Spinal cord (tissue), 10 donors: ENCODE measurements around the gene LNX1. TPM values are rescaled to one million over a fixed set of nuclear protein-coding genes. Genes with fewer than 3 reads are reported as not detected.
A peak's percentile ranks its signal among the peaks of the same experiment; 100 is the strongest.

Source experiments
- DNase-seq, 6 donors: peaks; one replicate each; pipeline versions ENCODE4 v3.0.0 to v3.0.0-alpha.2; 2013 to 2015; ENCODE audit warnings: low spot score in 6 of 6, low read depth in 4 of 6
- H3K27ac ChIP-seq: one replicate; pipeline ENCODE4 v1.5.1; 2013; ENCODE audit warnings: low read depth, low read length, control low read depth
- H3K27me3 ChIP-seq: one replicate; pipeline ENCODE4 v1.6.1; 2013; ENCODE audit warnings: low read length; ENCODE audit not compliant: control insufficient read depth, insufficient read depth
- H3K36me3 ChIP-seq: one replicate; pipeline ENCODE4 v1.6.1; 2013; ENCODE audit warnings: low read length; ENCODE audit not compliant: control insufficient read depth, insufficient read depth
- H3K4me1 ChIP-seq: one replicate; pipeline ENCODE4 v1.6.1; 2013; ENCODE audit warnings: low read length; ENCODE audit not compliant: control insufficient read depth, insufficient read depth
- H3K4me3 ChIP-seq: one replicate; pipeline ENCODE4 v1.5.1; 2013; ENCODE audit warnings: low read depth, low read length, control low read depth
- H3K9me3 ChIP-seq: one replicate; pipeline ENCODE4 v1.6.1; 2013; ENCODE audit warnings: low read length; ENCODE audit not compliant: control insufficient read depth, insufficient read depth
- WGBS: methylation state at CpG from one replicate; pipeline ENCODE4 v1.1.5; 2013; ENCODE audit warnings: missing lambda C conversion rate; ENCODE audit not compliant: insufficient coverage; 5-methylcytosine and 5-hydroxymethylcytosine counted together
- polyA plus RNA-seq, 2 donors: library from polyadenylated mRNA; unstranded; fragments of 120-200 nt; gene quantifications; one replicate each; pipeline ENCODE4 v1.2.1, GENCODE V29; 2013; ENCODE audit not compliant: insufficient read length in 2 of 2
- total RNA-seq, 2 donors: library from RNA; depleted of rRNA in 1 of 2; stranded (reverse); fragments of 120-200 nt in 1 of 2; fragments of >200 nt in 1 of 2; gene quantifications; one replicate each; pipeline versions ENCODE4 v1.2.3 to v1.2.4, GENCODE V29; 2013 to 2014
- donor health status: healthy.

The LNX1 gene
- total and polyA plus RNA-seq, 4 donors = 7.6 to 13.3 (median 11.0) TPM

DNA sequence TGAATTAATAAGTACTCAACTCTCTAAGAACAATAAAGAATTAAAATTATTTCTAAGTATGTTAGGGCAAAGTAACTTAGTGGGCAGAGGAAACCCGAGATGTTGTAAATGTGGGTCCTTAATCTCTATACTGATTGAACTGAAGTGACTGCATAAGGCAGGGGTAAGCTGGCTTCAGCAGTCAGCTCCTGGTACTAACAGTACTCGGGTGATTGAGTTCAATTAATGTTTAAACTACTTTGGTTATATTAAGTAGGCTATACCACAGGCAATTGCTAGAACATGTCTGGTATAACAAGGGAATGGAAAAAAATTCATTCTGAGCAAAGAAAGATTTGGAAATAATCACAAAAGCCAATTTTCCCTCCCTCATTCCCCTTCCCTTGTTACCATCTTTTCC, 90.7 kb downstream of the LNX1 start:
- 91% methylated on average over 1 of the region's 2 CpGs for WGBS
- Histone ChIP-seq H3K36me3 (no peaks in the 10 kb centered on the region), H3K9me3 (no peaks in the 10 kb centered on the region), H3K4me3 (no peak overlapping the region), H3K27ac (no peak overlapping the region), H3K27me3 (no peaks in the 10 kb centered on the region), H3K4me1 (peaks cover 5% of the 10 kb centered on the region)
- no peak for DNase-seq

DNA sequence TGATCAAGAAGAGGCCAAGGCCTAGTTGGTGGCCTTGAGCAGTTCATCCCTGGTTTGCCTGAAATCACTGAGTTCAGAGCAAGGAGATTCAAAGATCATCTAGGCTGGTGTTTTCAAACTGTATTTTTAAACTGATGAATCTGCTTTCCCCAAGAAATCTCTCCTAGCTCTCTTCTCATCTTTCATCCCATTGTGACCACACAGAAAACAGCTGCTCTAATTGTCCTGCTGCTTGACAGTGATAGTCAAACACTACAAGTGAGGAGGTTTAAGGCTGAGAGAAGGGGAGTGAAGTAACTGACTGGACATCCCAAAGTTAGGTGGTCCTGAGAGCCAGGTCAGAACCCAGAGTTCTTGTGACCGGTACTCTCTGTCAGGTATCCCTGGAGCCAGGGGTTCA, 91.5 kb downstream of the LNX1 start:
- DNase-seq = no peak
- Histone ChIP-seq H3K27me3 (no peaks in the 10 kb centered on the region), H3K36me3 (no peaks in the 10 kb centered on the region), H3K9me3 (no peaks in the 10 kb centered on the region), H3K27ac (no peak overlapping the region), H3K4me3 (no peak overlapping the region), H3K4me1 (peaks cover 5% of the 10 kb centered on the region)
- WGBS = 94% methylated on average over 1 of the region's 1 CpG

DNA sequence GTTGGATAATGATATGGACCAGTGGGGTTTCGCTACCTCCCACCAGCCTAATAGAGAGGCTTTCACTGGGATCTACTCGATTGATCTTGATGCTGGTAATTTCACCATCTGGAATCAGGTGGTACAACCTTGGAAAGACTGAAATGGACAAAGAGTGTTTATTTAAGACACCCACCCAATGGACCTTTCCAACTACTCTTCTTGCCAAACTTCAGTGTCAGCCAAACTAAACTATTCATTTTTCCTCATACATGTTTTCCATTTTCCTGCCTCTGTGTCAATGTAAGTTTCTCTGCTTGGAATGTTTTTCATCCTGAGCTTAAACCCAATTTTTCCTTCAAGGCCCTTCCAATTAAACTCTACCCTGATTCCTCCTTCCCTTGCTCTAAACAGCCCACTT, 92.6 kb downstream of the LNX1 start:
- WGBS = no CpG with 5 or more reads among the region's 2 CpGs
- Histone ChIP-seq H3K27ac (no peak overlapping the region), H3K36me3 (no peaks in the 10 kb centered on the region), H3K27me3 (no peaks in the 10 kb centered on the region), H3K4me1 (peaks cover 5% of the 10 kb centered on the region), H3K9me3 (no peaks in the 10 kb centered on the region), H3K4me3 (no peak overlapping the region)
- no peak for DNase-seq

DNA sequence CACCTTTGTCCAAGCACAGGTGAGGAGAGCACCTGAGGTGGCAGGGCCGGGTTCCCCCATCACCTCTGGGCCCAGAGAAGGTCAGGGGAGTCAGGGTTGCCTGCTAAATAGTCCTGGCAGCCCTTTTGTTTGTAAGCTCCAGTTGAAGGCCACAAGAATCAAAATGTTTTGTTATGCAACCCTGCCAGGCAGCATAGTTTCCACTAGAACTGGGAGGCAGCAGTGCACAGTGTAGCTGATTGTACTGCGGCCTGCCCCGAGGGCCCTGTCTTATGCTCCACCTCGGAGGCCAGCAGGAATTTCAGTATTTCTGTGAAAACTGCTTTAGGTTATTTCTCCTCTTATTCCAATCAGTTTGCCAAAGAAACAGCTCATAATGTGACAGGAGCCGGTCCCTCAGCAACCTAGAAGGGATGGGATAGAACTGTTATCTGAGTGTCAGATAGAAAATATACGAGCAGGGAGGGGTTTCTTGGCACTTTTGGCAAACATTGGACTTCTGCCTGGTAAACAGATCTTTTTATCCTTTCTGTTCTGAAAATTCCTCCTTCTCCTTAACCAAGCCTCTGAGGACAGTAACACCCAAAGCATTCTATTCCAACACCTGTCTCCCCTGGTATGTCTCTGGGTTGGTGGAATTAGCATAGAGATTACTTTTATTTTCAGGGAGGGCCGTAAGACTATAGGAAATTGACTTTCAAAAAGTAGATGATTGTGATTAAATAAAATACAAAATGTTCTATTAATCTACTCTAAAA, 93.6 kb downstream of the LNX1 start:
- H3K27me3 ChIP-seq = no peaks in the 10 kb centered on the region
- peak overlapping the region; percentile 51 for H3K27ac ChIP-seq
- DNase-seq = peak in 1 of 6 donors; percentile 43
- WGBS = 36% methylated on average over 3 of the region's 7 CpGs
- H3K4me3 ChIP-seq = no peak overlapping the region
- H3K4me1 ChIP-seq = peaks cover 5% of the 10 kb centered on the region
- no peaks in the 10 kb centered on the region for H3K9me3 ChIP-seq
- no peaks in the 10 kb centered on the region for H3K36me3 ChIP-seq

DNA sequence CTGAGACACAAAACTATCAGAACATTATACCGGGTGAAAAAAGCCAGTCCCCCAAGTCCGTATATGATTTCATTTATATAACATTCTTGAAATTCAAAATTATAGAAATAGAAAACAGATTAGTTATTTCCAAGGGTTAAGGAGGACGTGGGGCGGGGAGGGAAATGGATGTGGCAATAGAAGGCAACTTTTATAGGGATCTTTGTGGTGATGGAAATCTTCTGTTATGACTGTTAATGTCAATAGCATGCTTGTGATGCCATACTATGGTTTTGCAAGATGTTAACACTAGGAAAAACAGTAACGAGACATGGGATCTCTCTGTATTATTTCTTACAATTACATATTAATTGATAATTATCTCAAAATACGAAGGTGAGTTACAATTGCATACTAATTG, 96.4 kb downstream of the LNX1 start:
- H3K9me3 ChIP-seq = no peaks in the 10 kb centered on the region
- WGBS = 94% methylated on average over 2 of the region's 6 CpGs
- H3K4me3 ChIP-seq = no peak overlapping the region

DNA sequence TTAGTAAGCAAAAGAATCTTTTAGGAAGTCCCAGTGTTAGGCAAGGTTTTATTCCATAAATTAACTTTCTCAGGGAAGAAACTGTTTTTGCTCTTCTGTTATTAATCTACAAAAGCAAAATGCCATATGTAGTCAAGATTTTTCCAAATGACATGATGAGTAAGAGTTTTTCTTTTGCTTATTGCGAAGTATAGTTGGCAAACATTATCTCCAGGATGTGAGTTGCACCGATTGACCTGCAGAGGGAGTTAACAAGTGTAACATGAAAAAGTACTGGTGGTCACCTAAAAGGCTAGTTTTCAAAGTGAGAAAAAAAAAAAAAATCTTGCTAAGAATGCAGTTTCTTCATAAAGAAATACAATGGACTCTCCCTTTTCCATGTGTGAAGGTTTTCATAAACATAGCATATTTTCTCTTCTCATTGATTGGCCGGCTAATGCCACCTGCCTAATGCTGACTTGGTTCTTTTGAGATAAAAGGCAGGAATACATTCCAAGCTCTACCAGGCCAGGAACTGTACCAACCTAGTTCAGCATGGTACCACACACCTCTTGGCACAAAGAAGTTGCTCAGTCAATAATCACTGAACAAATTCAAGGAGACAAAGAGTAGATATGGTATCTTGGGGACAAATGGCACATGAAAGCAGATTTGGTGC, 100.2 kb downstream of the LNX1 start:
- no peak overlapping the region for H3K27ac ChIP-seq
- H3K9me3 ChIP-seq = no peaks in the 10 kb centered on the region
- no peak overlapping the region for H3K4me3 ChIP-seq
- WGBS = 56% methylated on average over 1 of the region's 3 CpGs
- H3K36me3 ChIP-seq = peaks cover 3% of the 10 kb centered on the region
- no peaks in the 10 kb centered on the region for H3K4me1 ChIP-seq
- DNase-seq = peak in 3 of 6 donors; percentile 22 to 61 (median 48)
- H3K27me3 ChIP-seq = no peaks in the 10 kb centered on the region

More for the DNA sequence above, 96.4 kb downstream of the LNX1 start:
- no peaks in the 10 kb centered on the region for H3K27me3 ChIP-seq
- no peak for DNase-seq
- H3K4me1 ChIP-seq = peaks cover 5% of the 10 kb centered on the region
- no peak overlapping the region for H3K27ac ChIP-seq
- peaks cover 3% of the 10 kb centered on the region for H3K36me3 ChIP-seq

DNA sequence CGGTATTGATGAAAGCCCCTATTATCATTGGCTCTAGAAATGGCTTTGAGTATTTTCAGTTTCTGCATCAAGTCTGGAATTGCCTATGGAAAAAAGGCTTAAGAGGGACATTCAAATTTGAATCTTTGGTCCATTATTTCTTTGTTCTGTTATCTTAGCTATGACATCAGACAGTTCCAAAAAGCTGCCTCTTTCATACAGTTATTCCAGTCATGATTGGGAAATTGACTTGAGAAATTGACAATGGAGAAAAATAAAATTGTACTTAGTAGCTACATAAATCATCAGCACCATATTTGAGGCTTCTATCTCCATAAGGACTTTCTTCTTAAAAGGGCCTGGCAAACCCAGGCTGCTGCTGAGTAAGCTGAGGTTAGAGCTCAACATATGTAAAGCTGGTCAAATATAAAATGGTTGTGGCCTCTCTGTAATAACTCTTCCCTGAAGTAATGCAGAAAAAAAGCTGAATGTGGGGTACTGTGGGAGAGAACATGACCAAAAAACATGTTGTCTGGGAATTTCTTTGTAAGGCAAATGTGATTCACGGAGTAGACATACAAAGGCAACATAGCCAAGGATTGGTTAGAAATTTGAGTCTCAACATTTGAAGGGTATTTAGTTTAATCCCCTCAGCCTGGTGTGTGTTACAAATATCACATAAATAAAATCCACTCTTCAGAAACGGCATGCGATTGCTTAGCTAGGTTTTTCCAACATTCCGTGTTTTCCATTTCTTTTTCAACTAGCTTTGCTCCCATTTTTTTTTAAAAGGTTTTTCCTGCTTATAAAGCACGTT, 100.9 kb downstream of the LNX1 start:
- Histone ChIP-seq H3K4me1 (no peaks in the 10 kb centered on the region), H3K27me3 (no peaks in the 10 kb centered on the region), H3K9me3 (no peaks in the 10 kb centered on the region), H3K4me3 (no peak overlapping the region), H3K27ac (no peak overlapping the region), H3K36me3 (peaks cover 3% of the 10 kb centered on the region)
- DNase-seq = no peak
- no CpG with 5 or more reads among the region's 6 CpGs for WGBS

DNA sequence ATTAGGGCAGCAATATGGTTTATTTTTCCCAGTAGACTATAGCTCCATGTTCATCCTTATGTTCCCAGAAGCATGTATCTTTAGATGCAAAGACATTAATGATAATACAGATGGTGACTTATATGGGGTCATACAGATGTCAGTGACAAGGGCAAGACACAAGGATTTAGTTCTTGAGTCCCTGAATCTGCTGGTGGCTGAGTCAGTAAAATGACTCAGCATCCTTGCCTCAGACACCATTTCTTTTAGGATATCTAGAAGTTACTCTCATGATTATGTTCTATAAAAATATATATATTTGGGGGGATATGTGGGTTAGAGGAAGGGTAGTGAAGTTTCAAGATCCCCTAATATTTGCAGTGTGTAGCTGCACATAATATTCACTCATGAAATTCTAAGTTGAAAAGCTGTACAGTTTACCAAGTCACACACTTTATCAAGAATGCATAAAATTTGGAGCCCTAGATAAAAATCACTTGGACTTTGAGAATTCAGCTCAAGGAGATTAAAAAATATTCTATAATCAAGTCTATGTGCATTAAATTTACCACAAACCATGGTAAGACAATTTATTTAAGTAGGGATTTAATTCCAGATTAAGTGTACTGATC, 101.9 kb downstream of the LNX1 start:
- Histone ChIP-seq H3K9me3 (no peaks in the 10 kb centered on the region), H3K4me1 (no peaks in the 10 kb centered on the region), H3K27ac (no peak overlapping the region), H3K27me3 (no peaks in the 10 kb centered on the region), H3K36me3 (peaks cover 3% of the 10 kb centered on the region), H3K4me3 (no peak overlapping the region)
- DNase-seq = no peak

DNA sequence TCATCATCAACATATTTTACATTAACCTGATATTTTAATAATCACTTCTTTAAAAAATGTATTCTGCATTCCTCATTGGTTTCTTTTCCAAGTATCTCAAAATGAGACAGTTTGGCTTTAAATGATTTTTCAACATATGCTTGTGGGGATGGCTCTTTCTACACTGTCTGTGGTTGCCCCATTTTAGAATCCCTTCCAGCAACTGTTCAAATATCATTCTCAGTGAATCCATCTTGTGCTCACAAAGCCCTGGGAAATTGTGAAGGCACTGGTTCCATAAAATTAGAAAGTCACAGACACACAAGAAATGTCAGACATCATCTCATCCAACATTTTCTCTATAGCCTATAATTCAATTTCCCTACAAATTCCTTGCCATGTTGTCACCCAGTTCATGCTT, 103.5 kb downstream of the LNX1 start:
- H3K27me3 ChIP-seq = no peaks in the 10 kb centered on the region
- no peak overlapping the region for H3K4me3 ChIP-seq
- H3K36me3 ChIP-seq = peaks cover 3% of the 10 kb centered on the region
- no peak overlapping the region for H3K27ac ChIP-seq
- no peaks in the 10 kb centered on the region for H3K9me3 ChIP-seq
- no peaks in the 10 kb centered on the region for H3K4me1 ChIP-seq
- peak in 1 of 6 donors; percentile 73 for DNase-seq
